Thoracic aorta (tissue), 2 donors: ENCODE measurements around the gene ZNF24. TPM values are rescaled to one million over a fixed set of nuclear protein-coding genes. Genes with fewer than 3 reads are reported as not detected.

ENCODE experiments used
- ATAC-seq: fragments of 150-250 bp; one replicate; pipeline ENCODE4 v1.8.0; 2017; ENCODE audit warnings: low read depth; ENCODE audit not compliant: insufficient number of reproducible peaks, low FRiP score
- DNase-seq: peaks from one replicate; pipeline ENCODE4 v3.0.0-alpha.2; 2020; ENCODE audit warnings: low spot score
- H3K27ac ChIP-seq, 2 donors: fragments of 200-600 bp; sonication (generic); 1 replicate in 1 of 2; 2 replicates in 1 of 2; pipeline ENCODE4 v1.5.1; 2016; ENCODE audit warnings: mild to moderate bottlenecking in 2 of 2, moderate library complexity in 2 of 2
- H3K27me3 ChIP-seq: fragments of 200-600 bp; sonication (generic); replicated peaks from 2 replicates; pipeline ENCODE4 v1.6.0; 2016; ENCODE audit warnings: mild to moderate bottlenecking; ENCODE audit not compliant: insufficient read depth
- H3K36me3 ChIP-seq: fragments of 200-600 bp; sonication (generic); one replicate; pipeline ENCODE4 v1.5.1; 2016
- H3K4me1 ChIP-seq, 2 donors: fragments of 200-600 bp; sonication (generic); 1 replicate in 1 of 2; 2 replicates in 1 of 2; pipeline versions ENCODE4 v1.5.1 to v1.6.0; 2016; ENCODE audit warnings: low read depth in 2 of 2, mild to moderate bottlenecking in 1 of 2; ENCODE audit not compliant: control insufficient read depth in 1 of 2
- H3K4me3 ChIP-seq: fragments of 200-600 bp; sonication (generic); 2 replicates; pipeline ENCODE4 v1.5.1; 2016; ENCODE audit warnings: mild to moderate bottlenecking
- H3K9me3 ChIP-seq: fragments of 200-600 bp; sonication (generic); 2 replicates; pipeline ENCODE4 v1.5.1; 2016
- CTCF ChIP-seq: fragments of 200-600 bp; sonication (generic); IDR thresholded peaks from one replicate; pipeline ENCODE4 v1.5.1; 2019; ENCODE audit warnings: antibody characterized with exemption
- total RNA-seq, 2 donors: library from RNA; depleted of rRNA; stranded (reverse); fragments of >200 nt; gene quantifications; one replicate each; pipeline versions ENCODE4 v1.1.0 to v1.2.3, GENCODE V29; 2016

Gene ZNF24
- total RNA-seq, 2 donors from 2014 or later: 26.1 to 40.8 TPM

- ATAC-seq (no peak), DNase-seq (no peak)
- TF ChIP-seq CTCF: no peak
- Histone ChIP-seq H3K4me1 (peaks cover 3 to 5% of the 10 kb centered on the region in 2 donors), H3K9me3 (no peaks in the 10 kb centered on the region), H3K27ac (no peak overlapping the region), H3K36me3 (no peaks in the 10 kb centered on the region), H3K4me3 (no peak overlapping the region), H3K27me3 (no peaks in the 10 kb centered on the region)
Observed at GRCh38 chr18:35371412-35372195, 27.4 kb upstream of the ZNF24 start.

- Histone ChIP-seq H3K27ac (peak overlapping the region; percentile 30 to 74), H3K4me3 (no peak overlapping the region), H3K36me3 (no peaks in the 10 kb centered on the region), H3K9me3 (no peaks in the 10 kb centered on the region), H3K27me3 (no peaks in the 10 kb centered on the region), H3K4me1 (peaks cover 0 to 3% of the 10 kb centered on the region in 2 donors)
- DNase-seq: no peak
- ATAC-seq: no peak
- no peak for TF ChIP-seq CTCF
Observed at GRCh38 chr18:35369126-35369525, 24.9 kb upstream of the ZNF24 start.

- H3K27me3 ChIP-seq: no peaks in the 10 kb centered on the region
- H3K4me3 ChIP-seq: no peak overlapping the region
- H3K36me3 ChIP-seq: no peaks in the 10 kb centered on the region
- ATAC-seq (peak; percentile 61), DNase-seq (no peak)
- no peaks in the 10 kb centered on the region for H3K9me3 ChIP-seq
- H3K27ac ChIP-seq: peak overlapping the region; percentile 30 to 74
- peaks cover 0 to 3% of the 10 kb centered on the region in 2 donors for H3K4me1 ChIP-seq
- TF ChIP-seq CTCF: no peak
Observed at GRCh38 chr18:35368595-35368994, 24.4 kb upstream of the ZNF24 start.

DNA sequence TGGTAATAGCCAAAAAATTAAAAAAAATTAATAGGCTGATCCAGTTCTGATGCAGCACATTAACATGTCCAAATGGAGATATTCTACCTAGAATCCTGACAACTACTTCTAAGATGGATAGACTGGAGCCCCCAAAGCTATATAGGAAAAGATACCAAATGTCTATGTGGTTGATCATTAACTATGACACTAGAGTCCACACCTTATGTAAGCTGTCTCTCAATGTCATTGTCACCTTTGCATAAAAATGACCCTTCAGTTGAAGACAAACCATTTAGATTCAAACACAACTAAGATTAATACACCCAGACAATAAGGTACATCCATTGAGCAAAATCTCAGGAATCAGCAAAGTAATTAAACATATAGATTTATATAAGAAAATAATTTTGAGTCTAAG lies 18.3 kb upstream of the ZNF24 start:
- Histone ChIP-seq H3K9me3 (no peaks in the 10 kb centered on the region), H3K4me3 (no peak overlapping the region), H3K36me3 (no peaks in the 10 kb centered on the region), H3K27ac (no peak overlapping the region), H3K4me1 (no peaks in the 10 kb centered on the region), H3K27me3 (no peaks in the 10 kb centered on the region)
- DNase-seq: no peak
- no peak for TF ChIP-seq CTCF
- no peak for ATAC-seq

- Histone ChIP-seq H3K9me3 (no peaks in the 10 kb centered on the region), H3K4me3 (no peak overlapping the region), H3K36me3 (no peaks in the 10 kb centered on the region), H3K4me1 (no peaks in the 10 kb centered on the region), H3K27ac (no peak overlapping the region), H3K27me3 (no peaks in the 10 kb centered on the region)
- ATAC-seq (no peak), DNase-seq (no peak)
- no peak for TF ChIP-seq CTCF
Observed at GRCh38 chr18:35361570-35362321, 17.5 kb upstream of the ZNF24 start.
